Lung (tissue), 12 donors: ENCODE measurements around the gene LENG1. TPM values are rescaled to one million over a fixed set of nuclear protein-coding genes. Genes with fewer than 3 reads are reported as not detected.

Source experiments
- ATAC-seq: fragments of 200-7000 bp; cut with Tn5 transposase; one replicate; pipeline ENCODE4 v1.9.1; 2020; ENCODE audit warnings: moderate number of reproducible peaks; ENCODE audit not compliant: insufficient read depth, low FRiP score
- DNase-seq, 3 donors: peaks; one replicate each; pipeline ENCODE4 v3.0.0-alpha.2; 2013 to 2017
- H3K27ac ChIP-seq, 2 donors: one replicate each; pipeline ENCODE4 v1.5.1; 2013; ENCODE audit warnings: mild to moderate bottlenecking in 2 of 2, moderate library complexity in 2 of 2, control low read depth in 1 of 2, inconsistent platforms in 1 of 2, low read depth in 1 of 2, low read length in 1 of 2
- H3K27me3 ChIP-seq, 3 donors: one replicate each; pipeline ENCODE4 v1.5.1; 2013; ENCODE audit warnings: low read length in 2 of 3; ENCODE audit not compliant: control insufficient read depth in 3 of 3, insufficient read depth in 3 of 3
- H3K36me3 ChIP-seq, 4 donors: one replicate each; pipeline ENCODE4 v1.5.1; 2013; ENCODE audit warnings: low read length in 4 of 4, mild to moderate bottlenecking in 1 of 4, moderate library complexity in 1 of 4; ENCODE audit not compliant: control insufficient read depth in 4 of 4, insufficient read depth in 4 of 4
- H3K4me1 ChIP-seq, 5 donors: one replicate each; pipeline ENCODE4 v1.5.1; 2013; ENCODE audit warnings: low read length in 5 of 5, mild to moderate bottlenecking in 2 of 5, moderate library complexity in 1 of 5; ENCODE audit not compliant: control insufficient read depth in 5 of 5, insufficient read depth in 5 of 5
- H3K4me3 ChIP-seq: one replicate; pipeline ENCODE4 v1.5.1; 2013; ENCODE audit warnings: mild to moderate bottlenecking, control low read depth, moderate library complexity
- H3K9ac ChIP-seq, 2 donors: one replicate each; pipeline ENCODE4 v1.5.1; 2013; ENCODE audit warnings: low read length in 2 of 2, control low read depth in 1 of 2; ENCODE audit not compliant: insufficient read depth in 1 of 2
- H3K9me3 ChIP-seq, 4 donors: one replicate each; pipeline ENCODE4 v1.5.1; 2013; ENCODE audit warnings: low read length in 3 of 4, mild to moderate bottlenecking in 1 of 4, moderate library complexity in 1 of 4; ENCODE audit not compliant: control insufficient read depth in 4 of 4, insufficient read depth in 3 of 4
- WGBS, 2 donors: extraction: QIAGEN DNeasy Blood & Tissue Kit; methylation state at CpG; one replicate each; pipeline ENCODE4 v1.1.7; 2013; 5-methylcytosine and 5-hydroxymethylcytosine counted together
- polyA plus RNA-seq, 2 donors: library from polyadenylated mRNA; stranded (reverse); fragments of 200-250 nt; gene quantifications; one replicate each; pipeline ENCODE4 v1.2.1, GENCODE V29; 2013
- total RNA-seq, 2 donors: library from RNA; depleted of rRNA in 1 of 2; stranded (reverse); fragments of >200 nt in 1 of 2; gene quantifications; one replicate each; pipeline ENCODE4 v1.2.1, GENCODE V29; 2014 to 2021
- TF ChIP-seq, protein P1 (sequence below): IDR thresholded peaks from 2 replicates; pipeline ENCODE4 v1.5.1; 2012; ENCODE audit warnings: mild to moderate bottlenecking; ENCODE audit errors: control extremely low read depth, extremely low read depth
- donor health status: control.
- donor health status: control.
- donor health status: Bipolar disorder and iron deficiency.
- donor health status: healthy.
- donor health status: DM: yes; HTN: yes; CAD: no.

The LENG1 gene
- total and polyA plus RNA-seq, 4 donors: 3.8 to 17.1 (median 8.2) TPM

GRCh38 chr19:54128441-54128725 is 31.1 kb downstream of the LENG1 start:
- no peaks in the 10 kb centered on the region for H3K27me3 ChIP-seq
- no peak overlapping the region for H3K4me3 ChIP-seq
- no peaks in the 10 kb centered on the region for H3K9me3 ChIP-seq
- 93 to 95% methylated on average over 20 of the region's 20 CpGs for WGBS, 2 donors
- no peak overlapping the region for H3K27ac ChIP-seq
- H3K36me3 ChIP-seq: peaks cover 13 to 75% (median 29%) of the 10 kb centered on the region in 4 donors
- ATAC-seq (no peak), DNase-seq (no peak)
- no peaks in the 10 kb centered on the region for H3K4me1 ChIP-seq
- H3K9ac ChIP-seq: no peak overlapping the region
- TF ChIP-seq, protein P1, sequence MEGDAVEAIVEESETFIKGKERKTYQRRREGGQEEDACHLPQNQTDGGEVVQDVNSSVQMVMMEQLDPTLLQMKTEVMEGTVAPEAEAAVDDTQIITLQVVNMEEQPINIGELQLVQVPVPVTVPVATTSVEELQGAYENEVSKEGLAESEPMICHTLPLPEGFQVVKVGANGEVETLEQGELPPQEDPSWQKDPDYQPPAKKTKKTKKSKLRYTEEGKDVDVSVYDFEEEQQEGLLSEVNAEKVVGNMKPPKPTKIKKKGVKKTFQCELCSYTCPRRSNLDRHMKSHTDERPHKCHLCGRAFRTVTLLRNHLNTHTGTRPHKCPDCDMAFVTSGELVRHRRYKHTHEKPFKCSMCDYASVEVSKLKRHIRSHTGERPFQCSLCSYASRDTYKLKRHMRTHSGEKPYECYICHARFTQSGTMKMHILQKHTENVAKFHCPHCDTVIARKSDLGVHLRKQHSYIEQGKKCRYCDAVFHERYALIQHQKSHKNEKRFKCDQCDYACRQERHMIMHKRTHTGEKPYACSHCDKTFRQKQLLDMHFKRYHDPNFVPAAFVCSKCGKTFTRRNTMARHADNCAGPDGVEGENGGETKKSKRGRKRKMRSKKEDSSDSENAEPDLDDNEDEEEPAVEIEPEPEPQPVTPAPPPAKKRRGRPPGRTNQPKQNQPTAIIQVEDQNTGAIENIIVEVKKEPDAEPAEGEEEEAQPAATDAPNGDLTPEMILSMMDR: no peak

GRCh38 chr19:54127688-54128440 is 31.7 kb downstream of the LENG1 start:
- no peaks in the 10 kb centered on the region for H3K27me3 ChIP-seq
- no peak overlapping the region for H3K4me3 ChIP-seq
- ATAC-seq (no peak), DNase-seq (no peak)
- H3K9ac ChIP-seq: no peak overlapping the region
- TF ChIP-seq, protein P1: no peak
- H3K27ac ChIP-seq: no peak overlapping the region
- 93 to 94% methylated on average over 44 of the region's 44 CpGs for WGBS, 2 donors
- H3K4me1 ChIP-seq: no peaks in the 10 kb centered on the region
- no peaks in the 10 kb centered on the region for H3K9me3 ChIP-seq
- H3K36me3 ChIP-seq: peaks cover 13 to 80% (median 29%) of the 10 kb centered on the region in 4 donors

DNA sequence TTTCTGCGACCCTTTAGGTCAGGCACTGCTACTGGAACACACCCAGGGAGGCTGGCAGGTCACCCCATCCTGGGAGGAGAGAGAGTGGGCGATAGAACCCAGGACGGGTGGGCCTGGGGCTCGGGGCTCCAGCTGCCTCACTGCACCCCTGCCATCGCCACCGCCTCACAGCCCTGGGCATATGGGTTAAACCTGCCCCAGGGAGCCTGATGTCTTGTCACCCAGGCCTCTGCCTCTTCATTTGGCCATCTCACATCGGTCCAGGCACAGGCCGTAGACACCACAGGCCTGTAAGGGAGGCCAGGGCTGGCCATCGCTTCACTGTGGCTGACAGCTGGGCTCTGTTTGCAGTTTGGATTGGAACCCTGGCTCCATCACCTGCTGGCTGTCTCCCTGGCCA is 33.8 kb downstream of the LENG1 start:
- Histone ChIP-seq H3K4me1 (no peaks in the 10 kb centered on the region), H3K9me3 (no peaks in the 10 kb centered on the region), H3K9ac (no peak overlapping the region), H3K27me3 (no peaks in the 10 kb centered on the region), H3K4me3 (no peak overlapping the region), H3K27ac (no peak overlapping the region), H3K36me3 (peaks cover 23 to 85% (median 28%) of the 10 kb centered on the region in 4 donors)
- 89 to 94% methylated on average over 9 of the region's 9 CpGs for WGBS, 2 donors
- TF ChIP-seq, protein P1: no peak
- ATAC-seq (no peak), DNase-seq (no peak)

GRCh38 chr19:54124393-54124792 is 35.1 kb downstream of the LENG1 start:
- H3K9ac ChIP-seq: no peak overlapping the region
- no peaks in the 10 kb centered on the region for H3K4me1 ChIP-seq
- H3K9me3 ChIP-seq: no peaks in the 10 kb centered on the region
- 93 to 96% methylated on average over 19 of the region's 19 CpGs for WGBS, 2 donors
- no peak for ATAC-seq
- H3K36me3 ChIP-seq: peaks cover 19 to 82% (median 36%) of the 10 kb centered on the region in 4 donors
- no peaks in the 10 kb centered on the region for H3K27me3 ChIP-seq
- no peak overlapping the region for H3K27ac ChIP-seq
- no peak overlapping the region for H3K4me3 ChIP-seq
- DNase-seq: no peak
- TF ChIP-seq, protein P1: no peak
